NCI-H2196 treated with DMSO at 0.1 percent for 48 hours (cell line): ENCODE measurements around the gene CXCL14.

Source experiments
- DNase-seq: peaks from one replicate; lab custom pipeline; 2025; ENCODE audit not compliant: unreplicated experiment; lab: John Stamatoyannopoulos, UW

The CXCL14 gene, protein sequence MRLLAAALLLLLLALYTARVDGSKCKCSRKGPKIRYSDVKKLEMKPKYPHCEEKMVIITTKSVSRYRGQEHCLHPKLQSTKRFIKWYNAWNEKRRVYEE

DNA sequence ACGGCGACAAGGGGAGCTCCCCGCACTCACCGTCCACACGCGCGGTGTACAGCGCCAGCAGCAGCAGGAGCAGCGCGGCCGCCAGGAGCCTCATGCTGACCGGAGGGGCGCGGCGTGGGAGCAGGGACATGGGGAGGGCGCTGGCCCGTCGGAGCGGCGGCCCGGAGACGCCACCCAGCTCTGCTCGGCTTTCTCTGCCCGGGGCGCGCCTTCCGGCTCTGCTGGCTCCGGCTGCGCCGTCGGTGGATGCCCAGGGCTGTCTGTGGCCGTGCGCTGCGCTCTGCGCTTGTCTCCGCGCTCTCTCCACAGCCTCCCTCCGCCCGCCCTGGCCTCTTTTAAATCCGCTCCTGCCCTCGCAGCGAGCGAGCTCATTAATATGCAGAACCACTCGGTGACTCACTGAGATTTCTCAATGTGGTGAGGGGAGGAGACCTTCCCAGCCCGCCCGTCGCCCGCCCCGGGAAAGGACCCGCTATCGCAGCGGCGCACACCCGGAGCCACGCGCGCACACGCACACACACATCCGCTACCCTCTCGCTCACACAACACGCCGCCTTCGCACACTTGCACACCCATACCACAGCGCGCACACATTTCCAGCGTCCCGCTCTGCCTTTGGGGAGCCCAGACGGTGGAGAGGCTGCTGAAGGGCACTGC lies at the start of gene CXCL14:
TSS of gene CXCL14 (minus strand) at position 307 of the 657 bp plus-strand sequence. CDS start at position 94, 213 bp downstream.
- DNase-seq, result no peak

DNA sequence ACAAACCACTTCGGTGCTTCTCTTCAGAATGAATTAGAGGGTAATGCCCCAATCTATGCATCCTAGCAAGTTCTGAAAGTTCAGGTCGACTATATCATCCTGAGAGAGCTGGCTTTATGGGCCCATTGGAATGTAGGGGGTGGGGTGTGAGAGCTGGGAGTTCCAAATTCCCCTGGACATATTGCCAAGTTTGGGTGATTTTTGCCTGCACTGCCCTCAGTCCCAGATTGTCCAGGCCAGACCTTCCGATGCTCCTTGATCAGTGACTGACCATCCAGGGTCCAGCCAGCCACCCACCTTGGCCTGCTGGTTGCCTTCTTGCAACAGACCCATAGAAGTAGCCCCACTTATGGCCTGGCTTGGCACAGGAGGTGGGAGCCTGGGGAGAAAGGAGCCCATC lies 47.8 kb upstream of the CXCL14 start:
- DNase-seq, result no peak

DNA sequence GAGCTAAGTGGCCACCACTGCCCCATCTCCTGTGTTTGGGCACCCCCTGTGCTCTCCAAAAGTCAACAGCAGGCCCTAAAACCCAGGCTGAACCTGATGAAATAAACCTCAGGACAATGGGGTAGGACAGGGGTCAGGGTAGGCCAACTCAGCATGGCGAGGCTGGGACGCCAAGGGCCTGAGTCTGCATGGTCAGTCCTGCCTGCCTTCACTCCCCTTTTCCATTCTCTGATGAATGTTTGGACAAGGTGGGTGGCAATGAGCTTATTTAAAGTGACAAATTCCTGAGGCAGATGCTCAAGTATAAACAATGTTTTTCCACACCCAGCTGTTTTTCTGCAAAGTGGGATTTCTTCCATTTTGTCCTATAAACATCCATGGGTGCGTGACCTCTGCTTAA lies 47.2 kb upstream of the CXCL14 start:
- DNase-seq, result no peak

DNA sequence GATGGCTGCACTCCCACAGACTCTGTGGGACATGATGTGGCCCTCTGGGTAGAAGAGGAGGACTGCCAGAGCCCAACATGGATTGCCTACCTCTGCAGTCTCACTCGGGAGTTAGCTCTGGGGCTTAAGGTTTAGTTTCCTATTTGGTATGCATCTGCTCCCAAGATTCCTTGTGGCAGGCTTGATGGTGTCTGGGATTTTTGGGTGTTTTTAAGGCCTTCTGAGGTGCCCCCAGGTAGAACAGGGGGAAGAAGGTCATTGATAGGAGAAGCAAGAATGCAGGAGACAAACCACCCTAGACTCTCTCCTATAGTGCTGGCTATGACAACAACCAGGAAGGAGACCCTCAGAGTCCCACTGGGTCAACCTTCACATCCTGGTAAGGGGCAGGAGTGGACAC lies 46.7 kb upstream of the CXCL14 start:
- no peak for DNase-seq

GRCh38 chr5:135625061-135625460 lies 46.3 kb upstream of the CXCL14 start:
- no peak for DNase-seq

- no peak for DNase-seq
These were observed 44.5 kb upstream of the CXCL14 start for GRCh38 chr5:135623186-135623715.

DNA sequence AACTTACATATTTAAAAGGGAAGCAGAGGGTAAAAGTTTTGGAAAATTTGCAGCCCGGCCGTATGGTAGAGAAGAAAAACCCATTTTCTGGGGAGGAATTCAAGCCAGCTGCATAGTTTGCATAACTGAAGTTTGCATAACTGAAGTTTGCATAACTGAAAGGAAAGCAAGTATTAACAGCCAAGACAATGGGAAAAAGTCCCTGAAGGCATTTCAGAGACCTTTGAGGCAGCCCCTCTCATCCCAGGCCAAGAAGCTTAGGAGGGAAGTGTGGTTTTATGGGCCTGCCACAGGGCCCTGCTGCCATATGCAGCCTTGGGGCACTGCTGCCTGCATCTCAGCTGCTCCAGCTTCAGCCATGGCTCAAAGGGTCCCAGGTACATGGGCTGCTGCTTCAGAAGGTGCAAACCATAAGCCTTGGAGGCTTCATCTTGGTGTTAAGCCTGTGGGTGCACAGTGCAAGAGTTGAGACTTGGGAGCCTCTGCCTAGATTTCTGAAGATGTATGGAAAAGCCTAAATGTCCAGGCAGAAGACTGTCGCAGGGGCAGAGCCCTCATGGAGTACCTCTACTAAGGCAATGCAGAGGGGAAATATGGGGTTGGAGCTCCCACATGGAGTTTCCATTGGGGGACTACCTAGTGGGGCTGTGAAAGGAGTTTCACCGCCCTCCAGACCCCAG lies 36.9 kb upstream of the CXCL14 start:
- DNase-seq, result no peak

- no peak for DNase-seq
These were observed 36.4 kb upstream of the CXCL14 start for GRCh38 chr5:135615171-135615570.

GRCh38 chr5:135609981-135610380 lies 31.2 kb upstream of the CXCL14 start:
- no peak for DNase-seq

DNA sequence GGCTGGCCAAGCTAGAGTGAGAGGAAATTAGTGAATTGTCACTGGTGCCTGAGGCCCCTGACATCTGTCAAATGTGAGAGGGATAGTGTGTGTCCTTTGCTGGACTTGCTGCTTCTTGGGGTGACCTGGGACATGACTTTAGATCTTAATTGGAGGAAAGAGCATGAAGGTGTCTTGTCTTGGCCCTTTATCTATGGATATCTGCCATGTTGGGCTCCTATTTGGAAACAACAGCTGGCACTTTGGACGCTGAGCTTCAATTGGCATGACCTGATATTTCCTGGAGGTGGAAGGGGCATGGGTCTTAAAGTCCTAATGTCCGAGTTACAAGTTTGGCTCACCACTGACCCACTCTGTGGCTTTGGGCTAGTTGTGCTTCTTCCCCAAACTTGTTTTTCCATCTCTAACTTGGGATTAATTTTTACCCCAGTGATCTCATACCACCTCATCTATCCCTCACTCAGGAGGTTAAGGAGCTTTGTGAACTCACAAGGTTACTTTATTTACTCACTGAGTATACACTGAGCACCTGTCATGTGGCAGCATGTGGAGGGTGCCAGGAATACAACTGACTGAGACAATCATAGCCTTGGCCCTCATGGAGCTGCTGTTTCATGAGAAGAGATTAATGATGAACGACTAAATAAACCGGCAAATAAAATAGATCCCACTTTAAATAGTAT lies 30.1 kb upstream of the CXCL14 start:
- no peak for DNase-seq

DNA sequence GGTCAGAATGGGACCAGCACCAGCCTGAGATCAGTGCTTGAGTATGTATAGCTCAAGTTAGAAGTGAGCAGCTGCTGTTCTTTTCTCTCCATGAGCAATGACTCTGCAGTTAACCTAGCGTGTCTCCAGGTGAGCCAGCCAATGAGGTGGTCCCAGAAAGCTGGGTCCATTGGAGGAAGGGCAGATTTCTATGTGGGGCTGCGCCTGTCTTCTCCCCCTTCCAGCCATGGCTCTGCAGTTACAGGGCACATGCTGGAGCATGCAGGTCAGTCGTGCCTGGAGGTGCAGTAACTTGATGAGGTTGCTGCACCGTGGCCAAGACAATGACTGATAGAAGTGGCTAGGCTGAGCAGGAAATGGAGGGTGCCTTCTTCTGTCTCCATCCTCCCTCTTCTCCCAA lies 29.6 kb upstream of the CXCL14 start:
- no peak for DNase-seq

DNA sequence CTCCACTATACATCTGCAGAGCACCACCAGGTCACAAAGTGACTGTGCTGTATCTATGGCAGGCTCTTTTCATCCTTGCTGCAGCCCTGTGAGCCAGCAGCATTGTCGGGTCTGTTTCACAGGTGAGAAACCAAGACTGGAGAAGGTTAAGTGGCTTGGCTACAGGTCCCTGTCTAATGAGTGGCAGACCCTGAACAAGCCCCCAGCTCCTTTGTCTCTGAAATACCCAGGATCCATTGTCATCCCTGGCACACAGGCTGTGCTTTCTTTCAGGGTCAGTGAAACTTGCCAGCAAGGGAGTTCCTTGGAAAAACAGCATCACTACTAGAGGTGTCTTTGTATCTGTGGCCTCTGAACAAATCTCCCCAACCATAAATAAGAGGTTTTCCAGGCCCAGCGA lies 27.6 kb upstream of the CXCL14 start:
- DNase-seq, result no peak

DNA sequence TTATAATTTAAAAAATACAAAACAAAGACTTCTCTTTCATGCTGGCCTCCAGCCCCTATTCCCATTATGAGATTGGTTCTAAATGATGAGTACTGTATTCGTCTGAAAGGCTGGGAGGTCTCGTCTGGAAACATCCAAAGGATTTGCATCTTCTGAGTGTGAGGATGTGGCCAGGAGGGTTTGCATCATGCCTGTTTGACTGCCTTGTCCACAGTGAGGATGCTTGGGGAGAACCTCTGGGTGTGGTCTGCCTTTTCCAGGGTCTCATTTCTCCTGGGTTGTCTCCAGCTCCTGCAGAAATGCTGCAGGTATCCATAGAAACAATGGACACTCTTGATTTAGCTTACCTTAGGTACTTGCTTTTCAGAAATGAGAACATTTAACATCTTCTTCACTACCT lies 26.4 kb upstream of the CXCL14 start:
- DNase-seq, result no peak

GRCh38 chr5:135604056-135604455 lies 25.3 kb upstream of the CXCL14 start:
- DNase-seq, result no peak

- DNase-seq, result no peak
These were observed 24.3 kb upstream of the CXCL14 start for GRCh38 chr5:135602882-135603721.

GRCh38 chr5:135601466-135601865 lies 22.7 kb upstream of the CXCL14 start:
- no peak for DNase-seq

- no peak for DNase-seq
These were observed 22.2 kb upstream of the CXCL14 start for GRCh38 chr5:135600971-135601381.

GRCh38 chr5:135600152-135600570 lies 21.4 kb upstream of the CXCL14 start:
- no peak for DNase-seq

- DNase-seq, result no peak
These were observed 20.8 kb upstream of the CXCL14 start for GRCh38 chr5:135599421-135600151.

DNA sequence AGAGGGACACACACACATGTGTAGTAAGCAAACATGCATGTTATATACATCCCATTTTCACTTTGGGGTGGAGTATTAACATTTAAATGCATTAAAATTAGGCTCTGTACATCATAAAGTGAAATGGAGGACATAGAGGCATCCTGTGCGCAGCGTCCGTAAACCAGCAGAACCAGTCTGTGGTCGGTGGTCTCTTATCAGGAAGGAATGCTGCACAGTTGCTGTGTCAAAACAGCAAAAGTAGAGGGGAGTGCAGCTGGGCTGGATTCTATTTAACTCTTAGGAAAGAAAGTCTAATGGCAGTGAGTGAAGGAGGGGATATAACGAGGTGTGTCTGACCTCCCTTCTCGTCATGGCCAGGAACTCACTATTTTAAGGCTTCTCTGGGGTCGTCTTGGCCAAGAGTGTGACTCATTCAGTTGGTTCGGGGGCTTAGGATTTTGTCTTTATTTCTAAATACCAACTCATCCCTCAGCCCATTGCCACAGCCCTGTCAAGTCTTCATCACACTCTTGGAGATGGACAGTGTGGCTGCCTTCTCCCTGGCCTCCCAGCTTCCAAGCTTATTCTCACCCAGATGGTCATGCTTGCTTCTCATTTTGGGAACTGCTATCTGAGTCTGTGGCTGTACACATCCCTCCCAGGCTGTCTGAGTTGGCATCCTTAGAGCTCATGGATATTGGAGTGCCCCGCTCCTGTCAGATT lies 20.1 kb upstream of the CXCL14 start:
- DNase-seq, result no peak
